GM18873 (cell line): ENCODE results near the gene HLA-F.

ENCODE experiments used
- ATAC-seq: cut with Tn5 transposase; IDR thresholded peaks from one replicate; pipeline ENCODE4 v1.9.1; 2021; ENCODE audit warnings: mild to moderate bottlenecking, moderate library complexity, moderate number of reproducible peaks; ENCODE audit not compliant: unreplicated experiment, low FRiP score

The HLA-F gene

DNA sequence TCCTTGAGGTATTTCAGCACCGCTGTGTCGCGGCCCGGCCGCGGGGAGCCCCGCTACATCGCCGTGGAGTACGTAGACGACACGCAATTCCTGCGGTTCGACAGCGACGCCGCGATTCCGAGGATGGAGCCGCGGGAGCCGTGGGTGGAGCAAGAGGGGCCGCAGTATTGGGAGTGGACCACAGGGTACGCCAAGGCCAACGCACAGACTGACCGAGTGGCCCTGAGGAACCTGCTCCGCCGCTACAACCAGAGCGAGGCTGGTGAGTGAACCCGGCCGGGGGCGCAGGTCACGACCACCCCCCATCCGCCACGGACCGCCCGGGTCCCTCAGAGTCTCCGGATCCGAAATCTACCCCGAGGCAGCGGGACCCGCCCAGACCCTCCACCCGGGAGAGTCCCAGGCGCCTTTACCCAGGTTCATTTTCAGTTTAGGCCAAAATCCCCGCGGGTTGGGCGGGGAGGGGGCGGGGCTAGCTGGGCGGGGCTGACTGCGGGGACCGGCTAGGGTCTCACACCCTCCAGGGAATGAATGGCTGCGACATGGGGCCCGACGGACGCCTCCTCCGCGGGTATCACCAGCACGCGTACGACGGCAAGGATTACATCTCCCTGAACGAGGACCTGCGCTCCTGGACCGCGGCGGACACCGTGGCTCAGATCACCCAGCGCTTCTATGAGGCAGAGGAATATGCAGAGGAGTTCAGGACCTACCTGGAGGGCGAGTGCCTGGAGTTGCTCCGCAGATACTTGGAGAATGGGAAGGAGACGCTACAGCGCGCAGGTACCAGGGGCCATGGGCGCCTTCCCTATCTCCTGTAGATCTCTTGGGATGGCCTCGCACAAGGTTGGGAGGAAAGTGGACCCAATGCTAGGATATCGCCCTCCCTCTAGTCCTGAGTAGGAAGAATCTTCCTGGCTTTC, 693 bp downstream of the HLA-F start:
- no peak for ATAC-seq

- no peak for ATAC-seq
These were observed 2.0 kb downstream of the HLA-F start for GRCh38 chr6:29724937-29725869.

- ATAC-seq: no peak
These were observed 2.8 kb downstream of the HLA-F start for GRCh38 chr6:29726001-29726400.

- ATAC-seq: no peak
These were observed 3.4 kb downstream of the HLA-F start for GRCh38 chr6:29726571-29727194.

DNA sequence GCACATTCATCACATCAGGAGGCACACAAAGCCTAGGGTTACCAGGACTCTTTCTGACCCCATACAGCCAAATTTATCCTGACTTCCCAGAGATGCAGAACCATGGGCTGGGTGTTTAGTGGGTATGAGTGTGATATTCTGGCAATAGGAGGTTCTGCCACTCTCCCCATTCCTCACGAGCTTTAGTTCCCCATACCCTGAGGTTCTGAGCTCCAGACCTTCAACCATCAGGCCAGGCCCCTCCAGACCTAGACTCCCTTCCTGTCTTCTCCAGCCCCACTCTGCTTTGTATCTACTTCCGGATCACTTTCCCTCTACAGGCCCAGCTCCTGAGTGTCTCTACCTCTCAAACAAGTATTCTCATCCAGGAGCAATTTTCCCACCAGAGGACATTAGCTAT, 4.4 kb downstream of the HLA-F start:
- ATAC-seq: no peak

- no peak for ATAC-seq
These were observed 5.1 kb downstream of the HLA-F start for GRCh38 chr6:29728173-29728874.

- no peak for ATAC-seq
These were observed 5.6 kb downstream of the HLA-F start for GRCh38 chr6:29728875-29729270.

GRCh38 chr6:29729774-29730328, 6.6 kb downstream of the HLA-F start:
- no peak for ATAC-seq

- no peak for ATAC-seq
These were observed 7.4 kb downstream of the HLA-F start for GRCh38 chr6:29730575-29731126.

DNA sequence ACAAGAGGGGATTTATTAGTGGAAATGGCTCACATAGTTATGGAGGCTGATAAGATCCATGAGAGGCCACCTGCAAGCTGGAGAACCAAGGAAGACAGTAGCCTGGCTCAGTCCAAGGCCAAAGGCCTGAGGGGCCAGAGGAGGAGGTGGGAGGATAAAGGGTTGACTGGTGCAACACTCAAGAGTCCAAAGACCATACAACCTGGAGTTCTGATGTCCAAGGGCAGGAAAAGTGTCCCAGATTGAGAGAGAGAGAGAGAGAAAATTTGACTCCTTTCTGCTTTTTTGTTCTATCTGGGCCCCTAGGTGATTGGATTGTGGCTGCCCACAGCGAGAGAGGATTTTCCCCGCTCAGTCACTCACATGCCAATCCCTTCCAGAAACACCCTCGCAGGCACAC, 8.0 kb downstream of the HLA-F start:
- no peak for ATAC-seq

GRCh38 chr6:29733057-29733456, 9.8 kb downstream of the HLA-F start:
- ATAC-seq: no peak

GRCh38 chr6:29734046-29735018, 11.1 kb downstream of the HLA-F start:
- ATAC-seq: no peak

DNA sequence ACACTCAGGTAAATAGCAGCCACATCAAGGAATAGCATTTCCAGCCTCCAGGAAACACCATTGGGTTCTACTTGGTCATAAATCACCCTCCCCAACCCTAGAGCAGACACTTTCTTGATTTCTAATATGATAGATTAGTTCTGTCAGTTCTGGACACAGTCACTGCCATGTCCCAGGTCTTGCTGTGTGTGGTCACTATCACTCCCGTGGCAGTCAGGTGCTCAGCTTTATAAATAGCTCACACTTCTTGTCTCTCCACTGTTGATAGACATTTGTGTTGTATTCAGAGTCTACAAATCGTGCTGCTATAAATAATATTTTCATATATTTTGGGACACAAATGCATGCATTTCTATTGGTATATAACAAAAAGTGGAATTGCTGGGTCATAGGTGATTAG, 13.3 kb downstream of the HLA-F start:
- ATAC-seq: no peak

GRCh38 chr6:29737707-29738630, 14.7 kb downstream of the HLA-F start:
- ATAC-seq: no peak

GRCh38 chr6:29739136-29739881, 16.1 kb downstream of the HLA-F start:
- ATAC-seq: no peak

DNA sequence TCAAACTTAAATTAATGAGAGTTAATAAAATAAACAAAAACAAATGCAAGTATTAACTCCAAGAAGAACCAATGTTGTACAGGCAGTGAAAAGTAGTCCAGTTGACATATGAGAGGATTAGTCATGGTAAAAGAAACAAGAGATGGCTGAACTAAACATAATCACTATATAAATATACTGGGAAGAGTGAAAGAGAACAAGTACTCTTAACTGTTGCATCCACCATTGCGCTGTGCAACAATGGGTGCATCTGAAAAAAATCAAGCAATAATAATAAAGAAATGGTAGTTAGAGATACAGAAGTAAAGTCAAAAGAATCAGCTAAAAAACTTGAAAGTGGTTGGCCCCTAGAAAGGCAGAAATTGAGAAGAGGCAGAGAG, 16.6 kb downstream of the HLA-F start:
- no peak for ATAC-seq

- no peak for ATAC-seq
These were observed 18.4 kb downstream of the HLA-F start for GRCh38 chr6:29741592-29741991.
